ENCODE results near the gene CLNK. TPM values are rescaled to one million over a fixed set of nuclear protein-coding genes. Genes with fewer than 3 reads are reported as not detected.

CLNK gene
- total RNA-seq, 1 experiment from 2014 or later, result not detected

GRCh38 chr4:10729366-10729765, 44.8 kb upstream of the CLNK start:
- Histone ChIP-seq H3K4me2 (ENCODE audit: low read depth, low read length, poor library complexity, severe bottlenecking) (no peak overlapping the region), H3K9ac (ENCODE audit: low read length) (no peak overlapping the region), H3K27ac (ENCODE audit: low read length) (no peak overlapping the region), H3K9me3 (ENCODE audit: low read length) (no peaks in the 10 kb centered on the region), H2AFZ (ENCODE audit: low read length) (no peak overlapping the region), H3K9me2 (replicated peaks; ENCODE audit: insufficient read depth, low read length) (no peaks in the 10 kb centered on the region), H3K4me3 (ENCODE audit: low read length) (no peak overlapping the region), H3K36me3 (ENCODE audit: insufficient read depth, low read length) (no peaks in the 10 kb centered on the region), H3K4me1 (ENCODE audit: low read length) (no peaks in the 10 kb centered on the region), H3K79me2 (ENCODE audit: low read length) (no peaks in the 10 kb centered on the region), H4K20me1 (ENCODE audit: insufficient read depth, low read depth, low read length) (no peaks in the 10 kb centered on the region), H3K27me3 (ENCODE audit: low read length) (no peaks in the 10 kb centered on the region)
- no peak for DNase-seq

- Histone ChIP-seq H3K27me3 (ENCODE audit: low read length) (no peaks in the 10 kb centered on the region), H3K9ac (ENCODE audit: low read length) (no peak overlapping the region), H3K36me3 (ENCODE audit: insufficient read depth, low read length) (no peaks in the 10 kb centered on the region), H3K27ac (ENCODE audit: low read length) (no peak overlapping the region), H2AFZ (ENCODE audit: low read length) (no peak overlapping the region), H3K4me3 (ENCODE audit: low read length) (no peak overlapping the region), H3K79me2 (ENCODE audit: low read length) (no peaks in the 10 kb centered on the region), H3K4me1 (ENCODE audit: low read length) (no peaks in the 10 kb centered on the region), H3K4me2 (ENCODE audit: low read depth, low read length, poor library complexity, severe bottlenecking) (no peak overlapping the region), H4K20me1 (ENCODE audit: insufficient read depth, low read depth, low read length) (no peaks in the 10 kb centered on the region), H3K9me2 (replicated peaks; ENCODE audit: insufficient read depth, low read length) (no peaks in the 10 kb centered on the region), H3K9me3 (ENCODE audit: low read length) (no peaks in the 10 kb centered on the region)
- no peak for DNase-seq
Measured at GRCh38 chr4:10728016-10728415, 43.4 kb upstream of the CLNK start.

- Histone ChIP-seq H3K79me2 (ENCODE audit: low read length) (no peaks in the 10 kb centered on the region), H3K9me3 (ENCODE audit: low read length) (no peaks in the 10 kb centered on the region), H3K27me3 (ENCODE audit: low read length) (no peaks in the 10 kb centered on the region), H3K4me1 (ENCODE audit: low read length) (no peaks in the 10 kb centered on the region), H3K36me3 (ENCODE audit: insufficient read depth, low read length) (no peaks in the 10 kb centered on the region), H3K9me2 (replicated peaks; ENCODE audit: insufficient read depth, low read length) (no peaks in the 10 kb centered on the region), H3K4me2 (ENCODE audit: low read depth, low read length, poor library complexity, severe bottlenecking) (no peak overlapping the region), H2AFZ (ENCODE audit: low read length) (no peak overlapping the region), H3K9ac (ENCODE audit: low read length) (no peak overlapping the region), H3K27ac (ENCODE audit: low read length) (no peak overlapping the region), H3K4me3 (ENCODE audit: low read length) (no peak overlapping the region), H4K20me1 (ENCODE audit: insufficient read depth, low read depth, low read length) (no peaks in the 10 kb centered on the region)
- no peak for DNase-seq
Measured at GRCh38 chr4:10727140-10727880, 42.7 kb upstream of the CLNK start.

GRCh38 chr4:10722957-10723356, 38.4 kb upstream of the CLNK start:
- H3K27ac ChIP-seq (ENCODE audit: low read length), result no peak overlapping the region
- H2AFZ ChIP-seq (ENCODE audit: low read length), result no peak overlapping the region
- DNase-seq, result no peak
- H4K20me1 ChIP-seq (ENCODE audit: insufficient read depth, low read depth, low read length), result no peaks in the 10 kb centered on the region
- H3K27me3 ChIP-seq (ENCODE audit: low read length), result no peaks in the 10 kb centered on the region
- H3K4me2 ChIP-seq (ENCODE audit: low read depth, low read length, poor library complexity, severe bottlenecking), result no peak overlapping the region
- no peaks in the 10 kb centered on the region for H3K9me3 ChIP-seq (ENCODE audit: low read length)
- H3K9ac ChIP-seq (ENCODE audit: low read length), result no peak overlapping the region
- H3K4me3 ChIP-seq (ENCODE audit: low read length), result no peak overlapping the region
- no peaks in the 10 kb centered on the region for H3K79me2 ChIP-seq (ENCODE audit: low read length)
- no peaks in the 10 kb centered on the region for H3K9me2 ChIP-seq (replicated peaks; ENCODE audit: insufficient read depth, low read length)
- no peaks in the 10 kb centered on the region for H3K4me1 ChIP-seq (ENCODE audit: low read length)
- H3K36me3 ChIP-seq (ENCODE audit: insufficient read depth, low read length), result no peaks in the 10 kb centered on the region

GRCh38 chr4:10721616-10722015, 37.0 kb upstream of the CLNK start:
- H3K9me3 ChIP-seq (ENCODE audit: low read length), result no peaks in the 10 kb centered on the region
- DNase-seq, result no peak
- no peaks in the 10 kb centered on the region for H3K27me3 ChIP-seq (ENCODE audit: low read length)
- no peaks in the 10 kb centered on the region for H3K79me2 ChIP-seq (ENCODE audit: low read length)
- H3K4me2 ChIP-seq (ENCODE audit: low read depth, low read length, poor library complexity, severe bottlenecking), result no peak overlapping the region
- H3K9me2 ChIP-seq (replicated peaks; ENCODE audit: insufficient read depth, low read length), result no peaks in the 10 kb centered on the region
- H3K9ac ChIP-seq (ENCODE audit: low read length), result no peak overlapping the region
- no peaks in the 10 kb centered on the region for H3K4me1 ChIP-seq (ENCODE audit: low read length)
- no peak overlapping the region for H3K27ac ChIP-seq (ENCODE audit: low read length)
- H4K20me1 ChIP-seq (ENCODE audit: insufficient read depth, low read depth, low read length), result no peaks in the 10 kb centered on the region
- H3K36me3 ChIP-seq (ENCODE audit: insufficient read depth, low read length), result no peaks in the 10 kb centered on the region
- H3K4me3 ChIP-seq (ENCODE audit: low read length), result no peak overlapping the region
- H2AFZ ChIP-seq (ENCODE audit: low read length), result no peak overlapping the region

- no peak for DNase-seq
- Histone ChIP-seq H3K9ac (ENCODE audit: low read length) (no peak overlapping the region), H3K79me2 (ENCODE audit: low read length) (no peaks in the 10 kb centered on the region), H3K4me2 (ENCODE audit: low read depth, low read length, poor library complexity, severe bottlenecking) (no peak overlapping the region), H3K9me2 (replicated peaks; ENCODE audit: insufficient read depth, low read length) (no peaks in the 10 kb centered on the region), H3K4me1 (ENCODE audit: low read length) (no peaks in the 10 kb centered on the region), H2AFZ (ENCODE audit: low read length) (no peak overlapping the region), H4K20me1 (ENCODE audit: insufficient read depth, low read depth, low read length) (no peaks in the 10 kb centered on the region), H3K4me3 (ENCODE audit: low read length) (no peak overlapping the region), H3K36me3 (ENCODE audit: insufficient read depth, low read length) (no peaks in the 10 kb centered on the region), H3K27ac (ENCODE audit: low read length) (no peak overlapping the region), H3K27me3 (ENCODE audit: low read length) (no peaks in the 10 kb centered on the region), H3K9me3 (ENCODE audit: low read length) (no peaks in the 10 kb centered on the region)
Measured at GRCh38 chr4:10716163-10716562, 31.6 kb upstream of the CLNK start.

- Histone ChIP-seq H3K79me2 (ENCODE audit: low read length) (no peaks in the 10 kb centered on the region), H3K9me3 (ENCODE audit: low read length) (no peaks in the 10 kb centered on the region), H3K4me2 (ENCODE audit: low read depth, low read length, poor library complexity, severe bottlenecking) (no peak overlapping the region), H4K20me1 (ENCODE audit: insufficient read depth, low read depth, low read length) (no peaks in the 10 kb centered on the region), H3K9me2 (replicated peaks; ENCODE audit: insufficient read depth, low read length) (no peaks in the 10 kb centered on the region), H3K36me3 (ENCODE audit: insufficient read depth, low read length) (no peaks in the 10 kb centered on the region), H3K4me3 (ENCODE audit: low read length) (no peak overlapping the region), H3K4me1 (ENCODE audit: low read length) (no peaks in the 10 kb centered on the region), H3K27ac (ENCODE audit: low read length) (no peak overlapping the region), H2AFZ (ENCODE audit: low read length) (no peak overlapping the region), H3K9ac (ENCODE audit: low read length) (no peak overlapping the region), H3K27me3 (ENCODE audit: low read length) (no peaks in the 10 kb centered on the region)
- no peak for DNase-seq
Measured at GRCh38 chr4:10715696-10716095, 31.1 kb upstream of the CLNK start.

GRCh38 chr4:10715135-10715534, 30.6 kb upstream of the CLNK start:
- no peak overlapping the region for H3K27ac ChIP-seq (ENCODE audit: low read length)
- DNase-seq, result no peak
- no peaks in the 10 kb centered on the region for H3K9me3 ChIP-seq (ENCODE audit: low read length)
- no peak overlapping the region for H3K4me2 ChIP-seq (ENCODE audit: low read depth, low read length, poor library complexity, severe bottlenecking)
- H3K4me1 ChIP-seq (ENCODE audit: low read length), result no peaks in the 10 kb centered on the region
- no peak overlapping the region for H3K4me3 ChIP-seq (ENCODE audit: low read length)
- no peaks in the 10 kb centered on the region for H3K27me3 ChIP-seq (ENCODE audit: low read length)
- H3K9ac ChIP-seq (ENCODE audit: low read length), result no peak overlapping the region
- H3K79me2 ChIP-seq (ENCODE audit: low read length), result no peaks in the 10 kb centered on the region
- H3K36me3 ChIP-seq (ENCODE audit: insufficient read depth, low read length), result no peaks in the 10 kb centered on the region
- H4K20me1 ChIP-seq (ENCODE audit: insufficient read depth, low read depth, low read length), result no peaks in the 10 kb centered on the region
- no peak overlapping the region for H2AFZ ChIP-seq (ENCODE audit: low read length)
- no peaks in the 10 kb centered on the region for H3K9me2 ChIP-seq (replicated peaks; ENCODE audit: insufficient read depth, low read length)
